Suprapubic skin (tissue), 4 donors: ENCODE data around the gene MMD2. TPM values are rescaled to one million over a fixed set of nuclear protein-coding genes. Genes with fewer than 3 reads are reported as not detected.
A peak's percentile ranks its signal among the peaks of the same experiment; 100 is the strongest.

Source experiments
- DNase-seq, 2 donors: peaks; one replicate each; pipeline ENCODE4 v3.0.0-alpha.2; 2019; ENCODE audit warnings: low spot score in 2 of 2
- H3K27ac ChIP-seq: fragments of 200-600 bp; sonication (generic); one replicate; pipeline ENCODE4 v1.5.1; 2019
- H3K27me3 ChIP-seq: fragments of 200-600 bp; sonication (generic); one replicate; pipeline ENCODE4 v1.5.1; 2019
- H3K36me3 ChIP-seq: fragments of 200-600 bp; sonication (generic); one replicate; pipeline ENCODE4 v1.5.1; 2019
- H3K4me1 ChIP-seq: fragments of 200-600 bp; sonication (generic); one replicate; pipeline ENCODE4 v1.5.1; 2019
- H3K4me3 ChIP-seq: fragments of 200-600 bp; sonication (generic); one replicate; pipeline ENCODE4 v1.5.1; 2019; ENCODE audit warnings: mild to moderate bottlenecking
- H3K9me3 ChIP-seq: fragments of 200-600 bp; sonication (generic); one replicate; pipeline ENCODE4 v1.5.1; 2019
- CTCF ChIP-seq, 2 donors: fragments of 200-600 bp in 1 of 2; fragments of 450-650 bp in 1 of 2; sonication (generic) in 1 of 2; IDR thresholded peaks; one replicate each; pipeline ENCODE4 v1.5.1; 2016 to 2019; ENCODE audit warnings: antibody characterized with exemption in 2 of 2, mild to moderate bottlenecking in 1 of 2, moderate library complexity in 1 of 2
- EP300 ChIP-seq: sonication (generic); formaldehyde crosslinking; IDR thresholded peaks from one replicate; pipeline ENCODE4 v1.6.1; 2017; ENCODE audit warnings: antibody characterized with exemption
- POLR2A ChIP-seq, 2 donors: fragments of 450-650 bp; IDR thresholded peaks; one replicate each; pipeline ENCODE4 v1.6.1; 2017; ENCODE audit warnings: antibody characterized with exemption in 2 of 2, mild to moderate bottlenecking in 2 of 2, moderate library complexity in 2 of 2
- POLR2AphosphoS5 ChIP-seq, 3 donors: sonication (generic); formaldehyde crosslinking; IDR thresholded peaks; one replicate each; pipeline ENCODE4 v1.6.1; 2017; ENCODE audit warnings: antibody characterized with exemption in 3 of 3
- WGBS: methylation state at CpG from one replicate; pipeline ENCODE4 v1.1.5; 2018; 5-methylcytosine and 5-hydroxymethylcytosine counted together
- total RNA-seq, 4 donors: library from RNA; depleted of rRNA; stranded (reverse); fragments of >200 nt; gene quantifications; one replicate each; pipeline ENCODE4 v1.1.0, GENCODE V29; 2016

MMD2 gene
- total RNA-seq, 4 donors from 2014 or later = not detected

GRCh38 chr7:4960363-4960762 lies 1.4 kb upstream of the MMD2 start:
- H3K36me3 ChIP-seq = no peaks in the 10 kb centered on the region
- TF ChIP-seq CTCF (IDR thresholded peaks at IDR 0.05) (no peak), POLR2AphosphoS5 (IDR thresholded peaks at IDR 0.05) (no peak), POLR2A (IDR thresholded peaks at IDR 0.05) (no peak), EP300 (no peak)
- peaks cover 12% of the 10 kb centered on the region for H3K4me1 ChIP-seq
- peak in 1 of 2 donors; percentile 50 for DNase-seq
- H3K27ac ChIP-seq = no peak overlapping the region
- H3K9me3 ChIP-seq = no peaks in the 10 kb centered on the region
- H3K4me3 ChIP-seq = no peak overlapping the region
- 30% methylated on average over 4 of the region's 10 CpGs for WGBS
- peaks cover 72% of the 10 kb centered on the region for H3K27me3 ChIP-seq

- 67% methylated on average over 1 of the region's 4 CpGs for whole genome bisulfite sequencing
- Histone ChIP-seq H3K4me3 (no peak overlapping the region), H3K27me3 (peaks cover 75% of the 10 kb centered on the region), H3K27ac (no peak overlapping the region), H3K36me3 (no peaks in the 10 kb centered on the region), H3K4me1 (peaks cover 12% of the 10 kb centered on the region), H3K9me3 (no peaks in the 10 kb centered on the region)
- no peak for TF ChIP-seq EP300
- peak in 1 of 2 donors; percentile 65 for DNase-seq
These were observed 906 bp upstream of the MMD2 start for GRCh38 chr7:4959893-4960292.

DNA sequence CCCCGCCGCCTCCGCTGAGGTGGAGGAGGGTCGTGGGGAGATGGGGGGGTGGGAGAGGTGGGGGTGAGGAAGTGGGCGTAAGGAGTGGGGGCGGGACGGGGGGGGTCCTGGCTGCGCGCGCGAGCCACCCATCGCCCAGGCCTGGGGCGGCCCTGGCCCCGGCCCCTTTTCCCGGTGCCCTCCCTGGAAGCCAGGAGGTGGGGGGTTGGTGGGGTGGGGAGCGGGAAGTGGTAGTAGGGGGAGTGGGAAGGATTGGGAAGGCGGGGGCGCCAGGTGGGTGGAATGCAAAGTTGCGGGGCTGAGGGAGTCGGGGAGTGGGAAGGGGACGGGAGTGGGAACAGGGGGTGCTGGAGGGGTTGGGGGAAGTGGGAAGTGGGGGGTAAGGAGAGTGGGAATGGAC lies 319 bp upstream of the MMD2 start:
- H3K36me3 ChIP-seq = no peaks in the 10 kb centered on the region
- 20% methylated on average over 1 of the region's 21 CpGs for WGBS
- no peak overlapping the region for H3K27ac ChIP-seq
- peak overlapping the region; percentile 45 for H3K4me3 ChIP-seq
- no peak for TF ChIP-seq POLR2AphosphoS5 (IDR thresholded peaks at IDR 0.05)
- peaks cover 12% of the 10 kb centered on the region for H3K4me1 ChIP-seq
- H3K27me3 ChIP-seq = peaks cover 75% of the 10 kb centered on the region
- DNase-seq = peak in 1 of 2 donors; percentile 56
- no peaks in the 10 kb centered on the region for H3K9me3 ChIP-seq

DNA sequence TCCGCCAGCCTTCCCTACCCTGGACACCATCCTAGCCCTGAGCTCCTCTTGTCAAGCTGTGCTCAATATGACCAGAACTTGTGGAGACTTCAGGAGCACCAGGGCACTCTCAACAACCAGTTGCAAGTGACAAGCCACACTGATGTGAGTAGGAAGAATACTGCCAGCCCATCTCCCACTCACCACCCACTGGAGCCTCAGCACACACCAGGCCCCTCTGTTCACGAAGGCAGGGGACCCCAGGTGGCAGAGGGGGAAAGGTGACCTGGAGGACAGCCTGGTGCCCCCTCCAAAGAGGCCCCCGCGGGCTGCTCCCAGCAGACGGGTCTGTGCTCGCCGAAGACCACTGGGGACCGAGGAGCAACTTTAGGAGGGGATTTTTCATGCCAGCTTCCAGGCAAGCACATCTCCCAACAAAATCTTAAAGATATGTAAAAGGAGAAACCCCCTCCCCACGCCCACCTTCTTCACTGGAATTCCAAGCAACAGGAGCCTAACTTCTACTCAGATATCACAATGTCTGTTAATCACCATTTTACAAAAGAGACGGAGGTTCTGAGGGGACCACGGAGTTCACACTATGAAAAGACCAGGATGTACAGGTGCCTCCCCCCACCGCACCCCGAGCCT lies 1.0 kb downstream of the MMD2 start:
- Histone ChIP-seq H3K27ac (no peak overlapping the region), H3K9me3 (no peaks in the 10 kb centered on the region), H3K27me3 (peaks cover 76% of the 10 kb centered on the region), H3K36me3 (no peaks in the 10 kb centered on the region), H3K4me3 (no peak overlapping the region), H3K4me1 (peaks cover 12% of the 10 kb centered on the region)
- WGBS = 18% methylated on average over 12 of the region's 13 CpGs
- TF ChIP-seq POLR2A (IDR thresholded peaks at IDR 0.05) (no peak), EP300 (no peak), CTCF (IDR thresholded peaks at IDR 0.05) (no peak)
- no peak for DNase-seq

GRCh38 chr7:4951903-4952636 lies 6.9 kb downstream of the MMD2 start:
- TF ChIP-seq EP300 (no peak), POLR2AphosphoS5 (IDR thresholded peaks at IDR 0.05) (no peak), CTCF (IDR thresholded peaks at IDR 0.05) (no peak), POLR2A (IDR thresholded peaks at IDR 0.05) (no peak)
- 24% methylated on average over 7 of the region's 11 CpGs for WGBS
- H3K4me1 ChIP-seq = no peaks in the 10 kb centered on the region

DNA sequence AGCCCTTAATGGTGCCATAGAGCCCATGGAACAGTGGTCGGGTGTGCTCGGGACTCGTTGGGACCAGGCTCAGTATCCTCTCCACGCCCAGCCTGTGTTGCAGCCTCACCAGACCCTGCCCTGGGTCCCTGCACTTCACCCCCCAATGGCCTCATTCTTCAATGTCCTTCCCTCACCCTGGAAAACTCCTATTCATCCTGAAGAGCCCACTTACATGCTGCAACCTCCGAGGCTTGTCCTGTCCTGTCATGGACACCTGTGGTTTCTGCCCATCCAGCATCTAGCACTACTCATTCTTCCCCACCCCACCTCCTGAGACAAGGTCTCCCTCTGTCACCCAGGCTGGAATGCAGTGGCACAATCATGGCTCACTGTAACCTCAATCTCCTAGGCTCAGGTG lies 7.7 kb downstream of the MMD2 start:
- DNase-seq = no peak
- H3K4me1 ChIP-seq = no peaks in the 10 kb centered on the region
- WGBS = 67% methylated on average over 5 of the region's 5 CpGs
- no peaks in the 10 kb centered on the region for H3K9me3 ChIP-seq
- H3K36me3 ChIP-seq = no peaks in the 10 kb centered on the region
- H3K4me3 ChIP-seq = no peak overlapping the region
- TF ChIP-seq EP300 = no peak
- H3K27me3 ChIP-seq = peaks cover 51% of the 10 kb centered on the region
- H3K27ac ChIP-seq = no peak overlapping the region

More at GRCh38 chr7:4951903-4952636, 6.9 kb downstream of the MMD2 start:
- no peak for DNase-seq
- Histone ChIP-seq H3K4me3 (no peak overlapping the region), H3K36me3 (no peaks in the 10 kb centered on the region), H3K27ac (no peak overlapping the region), H3K27me3 (peaks cover 52% of the 10 kb centered on the region), H3K9me3 (no peaks in the 10 kb centered on the region)
